Astrocyte of the hippocampus (primary cell): Measurements from ENCODE around the gene ZNF827.

Source experiments
- DNase-seq: peaks from one replicate; pipeline ENCODE4 v3.0.0; 2011; ENCODE audit warnings: low read depth, low spot score

ZNF827 gene

GRCh38 chr4:145760176-145760575 is 178.4 kb downstream of the ZNF827 start:
- DNase-seq = no peak

GRCh38 chr4:145757188-145757587 is 181.4 kb downstream of the ZNF827 start:
- DNase-seq = no peak

- DNase-seq = no peak
Observed at GRCh38 chr4:145756244-145756643, 182.4 kb downstream of the ZNF827 start.

- DNase-seq = peak; percentile 13
Observed at GRCh38 chr4:145755802-145756201, 182.8 kb downstream of the ZNF827 start.

- no peak for DNase-seq
Observed at GRCh38 chr4:145743641-145744040, 195.0 kb downstream of the ZNF827 start.

- no peak for DNase-seq
Observed at GRCh38 chr4:145740806-145741205, 197.8 kb downstream of the ZNF827 start.

GRCh38 chr4:145739845-145740244 is 198.8 kb downstream of the ZNF827 start:
- no peak for DNase-seq

- peak; percentile 56 for DNase-seq
Observed at GRCh38 chr4:145736241-145736831, 202.3 kb downstream of the ZNF827 start.

GRCh38 chr4:145735827-145736226 is 202.8 kb downstream of the ZNF827 start:
- DNase-seq = peak; percentile 24

GRCh38 chr4:145735347-145735675 is 203.3 kb downstream of the ZNF827 start:
- peak; percentile 96 for DNase-seq

GRCh38 chr4:145734576-145735346 is 203.9 kb downstream of the ZNF827 start:
- peak; percentile 98 for DNase-seq

GRCh38 chr4:145734031-145734430 is 204.6 kb downstream of the ZNF827 start:
- peak; percentile 65 for DNase-seq

GRCh38 chr4:145732895-145733880 is 205.4 kb downstream of the ZNF827 start:
- peak; percentile 99 for DNase-seq

- DNase-seq = peak; percentile 10
Observed at GRCh38 chr4:145732001-145732815, 206.4 kb downstream of the ZNF827 start.

- DNase-seq = no peak
Observed at GRCh38 chr4:145731028-145731427, 207.6 kb downstream of the ZNF827 start.

- no peak for DNase-seq
Observed at GRCh38 chr4:145730026-145730425, 208.6 kb downstream of the ZNF827 start.

- DNase-seq = no peak
Observed at GRCh38 chr4:145723336-145723735, 215.3 kb downstream of the ZNF827 start.

- no peak for DNase-seq
Observed at GRCh38 chr4:145722561-145722960, 216.1 kb downstream of the ZNF827 start.

GRCh38 chr4:145720656-145721055 is 218.0 kb downstream of the ZNF827 start:
- DNase-seq = no peak

GRCh38 chr4:145719752-145720624 is 218.6 kb downstream of the ZNF827 start:
- no peak for DNase-seq
